GM20000 (cell line): ENCODE measurements around the gene ICA1.

Source experiments
- DNase-seq: peaks from one replicate; pipeline ENCODE4 v3.0.0; 2012; ENCODE audit warnings: low spot score
- CTCF ChIP-seq: IDR thresholded peaks from 2 replicates; pipeline ENCODE4 v1.5.1; 2012; ENCODE audit warnings: mild to moderate bottlenecking, control low read depth; ENCODE audit errors: extremely low read depth, missing control alignments

ICA1 gene

GRCh38 chr7:8165150-8165549, 96.8 kb downstream of the ICA1 start:
- no peak for DNase-seq
- no peak for TF ChIP-seq CTCF

GRCh38 chr7:8162181-8162580, 99.8 kb downstream of the ICA1 start:
- no peak for TF ChIP-seq CTCF
- no peak for DNase-seq

- TF ChIP-seq CTCF: no peak
- no peak for DNase-seq
These were observed 100.6 kb downstream of the ICA1 start for GRCh38 chr7:8161364-8161828.

- no peak for TF ChIP-seq CTCF
- no peak for DNase-seq
These were observed 101.1 kb downstream of the ICA1 start for GRCh38 chr7:8160779-8161345.

- no peak for TF ChIP-seq CTCF
- DNase-seq: no peak
These were observed 101.7 kb downstream of the ICA1 start for GRCh38 chr7:8160250-8160649.

- no peak for TF ChIP-seq CTCF
- DNase-seq: no peak
These were observed 102.4 kb downstream of the ICA1 start for GRCh38 chr7:8159595-8159994.

- no peak for DNase-seq
- no peak for TF ChIP-seq CTCF
These were observed 104.7 kb downstream of the ICA1 start for GRCh38 chr7:8157296-8157695.
